ENCODE data around the gene ZNF334. TPM values are rescaled to one million over a fixed set of nuclear protein-coding genes. Genes with fewer than 3 reads are reported as not detected.

Gene ZNF334
- total and polyA plus RNA-seq, 2 of the 4 experiments (the other 2 are of a cell fraction): 1.4 to 2.1 TPM

GRCh38 chr20:46468508-46468907 lies 44.9 kb downstream of the ZNF334 start:
- Histone ChIP-seq H3K79me1 (ENCODE audit: low read depth in 1 of 2, low read length in 2 of 2) (no peaks in the 10 kb centered on the region), H2AK5ac (ENCODE audit: low read depth, low read length) (no peak overlapping the region), H3K27ac (ENCODE audit: insufficient read depth, low read length) (no peak overlapping the region), H3K4me1 (ENCODE audit: control insufficient read depth, insufficient read depth, low read length) (no peaks in the 10 kb centered on the region), H2AK9ac (replicated peaks; ENCODE audit: low read depth, low read length, poor library complexity) (no peak overlapping the region), H3K9me1 (ENCODE audit: insufficient read depth, low read length) (no peaks in the 10 kb centered on the region), H3K18ac (ENCODE audit: low read depth, low read length) (no peak overlapping the region), H3K9ac (ENCODE audit: low read depth, low read length) (no peak overlapping the region), H3K9me3 (ENCODE audit: control insufficient read depth, insufficient read depth, low read length) (no peaks in the 10 kb centered on the region), H2AFZ (replicated peaks; ENCODE audit: low read length, poor library complexity) (no peak overlapping the region), H2BK120ac (ENCODE audit: low read depth, low read length) (no peak overlapping the region), H3K4me2 (ENCODE audit: low read depth, low read length) (no peak overlapping the region), H3K27me3 (ENCODE audit: control insufficient read depth, insufficient read depth, low read length) (peaks cover 2% of the 10 kb centered on the region), H2BK5ac (ENCODE audit: low read depth, low read length, poor library complexity, severe bottlenecking) (no peak overlapping the region), H4K20me1 (ENCODE audit: insufficient read depth, low read length) (no peaks in the 10 kb centered on the region), H4K5ac (ENCODE audit: low read depth, low read length) (no peak overlapping the region), H3K4ac (ENCODE audit: low read depth, low read length) (no peak overlapping the region), H2BK20ac (ENCODE audit: low read depth, low read length) (no peak overlapping the region), H3K56ac (ENCODE audit: extremely low read depth, insufficient read depth, low read length) (no peak overlapping the region), H3K36me3 (ENCODE audit: control insufficient read depth, insufficient read depth, low read length) (no peaks in the 10 kb centered on the region), H3K14ac (replicated peaks; ENCODE audit: low read depth, low read length) (no peak overlapping the region), H4K8ac (ENCODE audit: low read depth in 2 of 2, low read length in 2 of 2) (no peak overlapping the region), H2BK15ac (ENCODE audit: low read depth, low read length) (no peak overlapping the region), H3K23ac (ENCODE audit: low read depth, low read length) (no peak overlapping the region), H3K4me3 (ENCODE audit: insufficient read depth, low read depth, low read length) (no peak overlapping the region), H4K91ac (ENCODE audit: insufficient read depth, low read depth, low read length) (no peak overlapping the region)
- ATAC-seq (ENCODE audit: low read depth): no peak
- dilution Hi-C loops (cut with HindIII; ENCODE audit: low sequenced_read_pairs, unreplicated experiment): no loop called here
- in situ Hi-C loops (cut with MboI; ENCODE audit: low sequenced_read_pairs): no loop called here
- DNase-seq: no peak
- POLR2A ChIA-PET (ENCODE audit: unreplicated experiment): no interaction called here
- TF ChIP-seq SMC3 (IDR thresholded peaks at IDR 0.05; ENCODE audit: low read depth, low read length) (no peak), MAZ (IDR thresholded peaks at IDR 0.05; ENCODE audit: borderline replicate concordance, low read depth, low read length) (no peak), ELK1 (IDR thresholded peaks at IDR 0.05; ENCODE audit: borderline replicate concordance, low read depth, low read length) (no peak), RFX5 (IDR thresholded peaks at IDR 0.05; ENCODE audit: low read depth, low read length) (no peak), NFE2L2 (IDR thresholded peaks at IDR 0.05; ENCODE audit: low read depth, low read length) (no peak), MXI1 (IDR thresholded peaks at IDR 0.05; ENCODE audit: borderline replicate concordance, low read depth, low read length) (no peak)
- 20% methylated on average over 2 of the region's 8 CpGs; no CpG with 5 or more reads in 1 of the 2 experiments for WGBS, 2 experiments (ENCODE audit: extremely low coverage in 2 of 2, insufficient read length in 1 of 2)
- no TSS peak for BruUV-seq (replicated peaks)
- CTCF ChIA-PET: no interaction called here
- intact Hi-C loops (cut with micrococcal nuclease): no loop called here
